HepG2 (cell line): Measurements from ENCODE around the gene RPRD2. TPM values are rescaled to one million over a fixed set of nuclear protein-coding genes. Genes with fewer than 3 reads are reported as not detected.

Experiments
- GATAD1 ChIP-seq: IDR thresholded peaks from 2 replicates; pipeline ENCODE4 v1.6.1; 2016; ENCODE audit warnings: missing genetic modification reagents, missing compliant biosample characterization
- KLF9 ChIP-seq: IDR thresholded peaks from 2 replicates; pipeline ENCODE4 v1.6.1; 2016; ENCODE audit warnings: low read depth
- POLR2G ChIP-seq: fragments of 200-400 bp; formaldehyde crosslinking; IDR thresholded peaks from 2 replicates; pipeline ENCODE4 v1.6.1; 2018; ENCODE audit warnings: mild to moderate bottlenecking, low read depth, low read length, moderate library complexity
- RXRB ChIP-seq: IDR thresholded peaks from 2 replicates; pipeline ENCODE4 v1.6.1; 2016; ENCODE audit warnings: borderline replicate concordance, missing genetic modification reagents, missing compliant biosample characterization
- TBX3 ChIP-seq: fragments of 450-650 bp; IDR thresholded peaks from 2 replicates; pipeline ENCODE4 v1.6.1; 2017; ENCODE audit warnings: antibody characterized with exemption, mild to moderate bottlenecking, inconsistent platforms, borderline replicate concordance
- ZFY ChIP-seq: sonication (generic); formaldehyde crosslinking; IDR thresholded peaks from 2 replicates; pipeline ENCODE4 v1.4.0; 2020; ENCODE audit warnings: missing genetic modification reagents
- ZNF33B ChIP-seq: sonication (generic); formaldehyde crosslinking; IDR thresholded peaks from 2 replicates; pipeline ENCODE4 v1.5.1; 2020; ENCODE audit warnings: mild to moderate bottlenecking, missing genetic modification reagents
- ZNF569 ChIP-seq: sonication (generic); formaldehyde crosslinking; IDR thresholded peaks from 2 replicates; pipeline ENCODE4 v1.5.0; 2020; ENCODE audit warnings: mild to moderate bottlenecking, missing genetic modification reagents, moderate library complexity, borderline replicate concordance
- polyA plus RNA-seq, 8 experiments: library from polyadenylated mRNA; depleted of rRNA in 3 of 8; stranded (reverse) in 7 of 8; unstranded in 1 of 8; fragments of >200 nt; fragmentation: Illumina TruSeq in 4 of 8; extraction: Trizol in 4 of 8; gene quantifications; 2 replicates each; pipeline versions ENCODE4 v1.2.1 to v1.2.3, GENCODE V29; 2011 to 2016; ENCODE audit warnings: low read depth in 4 of 8, missing spikeins in 1 of 8, mixed read lengths in 1 of 8; ENCODE audit not compliant: insufficient read depth in 1 of 8
- total RNA-seq, 5 experiments: library from RNA; depleted of rRNA; stranded (reverse); fragments of >200 nt; fragmentation: Illumina TruSeq; extraction: Trizol; gene quantifications; 2 replicates each; pipeline ENCODE4 v1.2.3, GENCODE V29; 2016; ENCODE audit warnings: low read depth in 1 of 5
- TF ChIP-seq, protein P1 (sequence below): IDR thresholded peaks from 2 replicates; pipeline ENCODE4 v1.6.1; 2016
- TF ChIP-seq, protein P2 (sequence below): sonication (generic); formaldehyde crosslinking; IDR thresholded peaks from 2 replicates; pipeline ENCODE4 v1.5.0; 2020; ENCODE audit warnings: missing genetic modification reagents
- TF ChIP-seq, protein P3 (sequence below): sonication (generic); formaldehyde crosslinking; IDR thresholded peaks from 2 replicates; pipeline ENCODE4 v1.9.0; 2021; ENCODE audit warnings: missing genetic modification reagents, borderline replicate concordance
- TF ChIP-seq, protein P4 (sequence below): sonication (generic); formaldehyde crosslinking; IDR thresholded peaks from 2 replicates; pipeline ENCODE4 v1.4.0; 2020; ENCODE audit warnings: mild to moderate bottlenecking, missing genetic modification reagents
- TF ChIP-seq, protein P5 (sequence below): sonication (generic); formaldehyde crosslinking; conservative IDR thresholded peaks from 2 replicates; pipeline ENCODE4 v1.8.0; 2022; ENCODE audit warnings: mild to moderate bottlenecking, moderate library complexity, missing genetic modification reagents
- TF ChIP-seq, protein P6 (sequence below): sonication (generic); formaldehyde crosslinking; IDR thresholded peaks from 2 replicates; pipeline ENCODE4 v1.5.0; 2020; ENCODE audit warnings: missing genetic modification reagents

RPRD2 gene
- total and polyA plus RNA-seq, 2 of the 13 experiments (the other 11 are each of a cell fraction or from before 2014, with no cell fraction given), result 8.0 to 8.9 TPM

DNA sequence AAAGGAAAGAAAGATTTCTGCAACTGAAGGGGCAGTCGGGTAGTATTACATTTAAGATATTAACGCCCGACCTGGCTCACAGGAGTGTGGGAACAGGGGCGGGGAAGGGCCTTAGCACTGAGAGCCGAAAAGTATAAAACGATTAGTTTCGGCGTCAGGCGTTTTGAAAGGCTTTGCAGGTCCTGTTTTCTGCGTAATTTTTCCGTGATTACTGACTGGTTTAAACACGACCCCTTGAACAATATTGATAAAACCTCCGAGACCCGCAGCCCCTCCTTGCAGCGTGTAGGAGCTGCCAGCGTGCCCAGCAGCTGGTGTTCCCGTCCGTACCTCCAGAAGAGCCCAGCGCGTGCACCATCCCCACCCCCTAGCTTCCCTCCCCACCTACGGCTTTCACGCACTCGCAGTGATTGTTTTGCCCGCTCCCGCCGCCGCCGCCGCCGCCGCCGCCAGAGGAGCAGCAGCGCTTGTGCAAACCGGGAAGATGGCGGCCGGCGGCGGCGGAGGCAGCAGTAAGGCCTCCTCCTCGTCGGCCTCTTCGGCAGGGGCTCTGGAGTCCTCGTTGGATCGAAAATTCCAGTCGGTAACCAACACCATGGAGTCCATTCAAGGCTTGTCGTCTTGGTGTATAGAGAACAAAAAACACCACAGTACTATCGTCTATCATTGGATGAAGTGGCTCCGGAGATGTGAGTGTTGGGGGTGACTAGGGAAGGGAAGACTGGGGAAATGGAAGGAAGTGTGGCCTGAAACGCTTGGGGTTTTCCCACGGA lies 470 bp downstream of the RPRD2 start (continued):
- 0 out of 2 replicates have a peak, but pooled peaks have one; percentile 0 for TF ChIP-seq GATAD1 (CRISPR knock-in tag)
- TF ChIP-seq RXRB, result 0 out of 2 replicates have a peak, but pooled peaks have one; percentile 5
- no peak for TF ChIP-seq TBX3
- TF ChIP-seq KLF9, result no peak
- peak; percentile 76 for TF ChIP-seq POLR2G
- TF ChIP-seq, protein P1, sequence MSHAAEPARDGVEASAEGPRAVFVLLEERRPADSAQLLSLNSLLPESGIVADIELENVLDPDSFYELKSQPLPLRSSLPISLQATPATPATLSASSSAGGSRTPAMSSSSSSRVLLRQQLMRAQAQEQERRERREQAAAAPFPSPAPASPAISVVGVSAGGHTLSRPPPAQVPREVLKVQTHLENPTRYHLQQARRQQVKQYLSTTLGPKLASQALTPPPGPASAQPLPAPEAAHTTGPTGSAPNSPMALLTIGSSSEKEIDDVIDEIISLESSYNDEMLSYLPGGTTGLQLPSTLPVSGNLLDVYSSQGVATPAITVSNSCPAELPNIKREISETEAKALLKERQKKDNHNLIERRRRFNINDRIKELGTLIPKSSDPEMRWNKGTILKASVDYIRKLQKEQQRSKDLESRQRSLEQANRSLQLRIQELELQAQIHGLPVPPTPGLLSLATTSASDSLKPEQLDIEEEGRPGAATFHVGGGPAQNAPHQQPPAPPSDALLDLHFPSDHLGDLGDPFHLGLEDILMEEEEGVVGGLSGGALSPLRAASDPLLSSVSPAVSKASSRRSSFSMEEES (CRISPR knock-in tag), result 0 out of 2 replicates have a peak, but pooled peaks have one; percentile 30
- TF ChIP-seq, protein P2, sequence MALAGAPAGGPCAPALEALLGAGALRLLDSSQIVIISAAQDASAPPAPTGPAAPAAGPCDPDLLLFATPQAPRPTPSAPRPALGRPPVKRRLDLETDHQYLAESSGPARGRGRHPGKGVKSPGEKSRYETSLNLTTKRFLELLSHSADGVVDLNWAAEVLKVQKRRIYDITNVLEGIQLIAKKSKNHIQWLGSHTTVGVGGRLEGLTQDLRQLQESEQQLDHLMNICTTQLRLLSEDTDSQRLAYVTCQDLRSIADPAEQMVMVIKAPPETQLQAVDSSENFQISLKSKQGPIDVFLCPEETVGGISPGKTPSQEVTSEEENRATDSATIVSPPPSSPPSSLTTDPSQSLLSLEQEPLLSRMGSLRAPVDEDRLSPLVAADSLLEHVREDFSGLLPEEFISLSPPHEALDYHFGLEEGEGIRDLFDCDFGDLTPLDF (CRISPR knock-in tag), result no peak
- TF ChIP-seq, protein P3, sequence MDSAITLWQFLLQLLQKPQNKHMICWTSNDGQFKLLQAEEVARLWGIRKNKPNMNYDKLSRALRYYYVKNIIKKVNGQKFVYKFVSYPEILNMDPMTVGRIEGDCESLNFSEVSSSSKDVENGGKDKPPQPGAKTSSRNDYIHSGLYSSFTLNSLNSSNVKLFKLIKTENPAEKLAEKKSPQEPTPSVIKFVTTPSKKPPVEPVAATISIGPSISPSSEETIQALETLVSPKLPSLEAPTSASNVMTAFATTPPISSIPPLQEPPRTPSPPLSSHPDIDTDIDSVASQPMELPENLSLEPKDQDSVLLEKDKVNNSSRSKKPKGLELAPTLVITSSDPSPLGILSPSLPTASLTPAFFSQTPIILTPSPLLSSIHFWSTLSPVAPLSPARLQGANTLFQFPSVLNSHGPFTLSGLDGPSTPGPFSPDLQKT (CRISPR knock-in tag), result no peak
- TF ChIP-seq ZNF569 (CRISPR knock-in tag), result no peak
- TF ChIP-seq, protein P4, sequence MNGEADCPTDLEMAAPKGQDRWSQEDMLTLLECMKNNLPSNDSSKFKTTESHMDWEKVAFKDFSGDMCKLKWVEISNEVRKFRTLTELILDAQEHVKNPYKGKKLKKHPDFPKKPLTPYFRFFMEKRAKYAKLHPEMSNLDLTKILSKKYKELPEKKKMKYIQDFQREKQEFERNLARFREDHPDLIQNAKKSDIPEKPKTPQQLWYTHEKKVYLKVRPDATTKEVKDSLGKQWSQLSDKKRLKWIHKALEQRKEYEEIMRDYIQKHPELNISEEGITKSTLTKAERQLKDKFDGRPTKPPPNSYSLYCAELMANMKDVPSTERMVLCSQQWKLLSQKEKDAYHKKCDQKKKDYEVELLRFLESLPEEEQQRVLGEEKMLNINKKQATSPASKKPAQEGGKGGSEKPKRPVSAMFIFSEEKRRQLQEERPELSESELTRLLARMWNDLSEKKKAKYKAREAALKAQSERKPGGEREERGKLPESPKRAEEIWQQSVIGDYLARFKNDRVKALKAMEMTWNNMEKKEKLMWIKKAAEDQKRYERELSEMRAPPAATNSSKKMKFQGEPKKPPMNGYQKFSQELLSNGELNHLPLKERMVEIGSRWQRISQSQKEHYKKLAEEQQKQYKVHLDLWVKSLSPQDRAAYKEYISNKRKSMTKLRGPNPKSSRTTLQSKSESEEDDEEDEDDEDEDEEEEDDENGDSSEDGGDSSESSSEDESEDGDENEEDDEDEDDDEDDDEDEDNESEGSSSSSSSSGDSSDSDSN (CRISPR knock-in tag), result peak; percentile 54
- peak; percentile 66 for TF ChIP-seq ZFY (CRISPR knock-in tag)
- TF ChIP-seq, protein P5, sequence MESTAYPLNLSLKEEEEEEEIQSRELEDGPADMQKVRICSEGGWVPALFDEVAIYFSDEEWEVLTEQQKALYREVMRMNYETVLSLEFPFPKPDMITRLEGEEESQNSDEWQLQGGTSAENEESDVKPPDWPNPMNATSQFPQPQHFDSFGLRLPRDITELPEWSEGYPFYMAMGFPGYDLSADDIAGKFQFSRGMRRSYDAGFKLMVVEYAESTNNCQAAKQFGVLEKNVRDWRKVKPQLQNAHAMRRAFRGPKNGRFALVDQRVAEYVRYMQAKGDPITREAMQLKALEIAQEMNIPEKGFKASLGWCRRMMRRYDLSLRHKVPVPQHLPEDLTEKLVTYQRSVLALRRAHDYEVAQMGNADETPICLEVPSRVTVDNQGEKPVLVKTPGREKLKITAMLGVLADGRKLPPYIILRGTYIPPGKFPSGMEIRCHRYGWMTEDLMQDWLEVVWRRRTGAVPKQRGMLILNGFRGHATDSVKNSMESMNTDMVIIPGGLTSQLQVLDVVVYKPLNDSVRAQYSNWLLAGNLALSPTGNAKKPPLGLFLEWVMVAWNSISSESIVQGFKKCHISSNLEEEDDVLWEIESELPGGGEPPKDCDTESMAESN (CRISPR knock-in tag), result no peak
- TF ChIP-seq, protein P6, sequence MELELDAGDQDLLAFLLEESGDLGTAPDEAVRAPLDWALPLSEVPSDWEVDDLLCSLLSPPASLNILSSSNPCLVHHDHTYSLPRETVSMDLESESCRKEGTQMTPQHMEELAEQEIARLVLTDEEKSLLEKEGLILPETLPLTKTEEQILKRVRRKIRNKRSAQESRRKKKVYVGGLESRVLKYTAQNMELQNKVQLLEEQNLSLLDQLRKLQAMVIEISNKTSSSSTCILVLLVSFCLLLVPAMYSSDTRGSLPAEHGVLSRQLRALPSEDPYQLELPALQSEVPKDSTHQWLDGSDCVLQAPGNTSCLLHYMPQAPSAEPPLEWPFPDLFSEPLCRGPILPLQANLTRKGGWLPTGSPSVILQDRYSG (CRISPR knock-in tag), result no peak
- TF ChIP-seq ZNF33B (CRISPR knock-in tag), result no peak
